Caco-2 (cell line): ENCODE data around the gene SLC9C2. TPM values are rescaled to one million over a fixed set of nuclear protein-coding genes. Genes with fewer than 3 reads are reported as not detected.
"Not testable (repeated sequence)": the region's sequence is repeated elsewhere in the genome, so short reads cannot be mapped to it uniquely, and the experiment has no call there.

Experiments
- BruUV-seq: library from RNA; stranded (reverse); fragments of 400-500 nt; replicated peaks from 2 replicates; lab custom pipeline; 2021; lab: Mats Ljungman, UMichigan
- CTCF ChIA-PET: fragments of 300-600 bp; sonication (Branson Sonifier 250); formaldehyde crosslinking; loops from one replicate; lab custom pipeline; 2022; ENCODE audit warnings: antibody characterized with exemption; lab: Charles Lee
- POLR2A ChIA-PET: fragments of 300-600 bp; sonication (Branson Sonifier 250); formaldehyde crosslinking; loops from one replicate; lab custom pipeline; 2022; ENCODE audit warnings: antibody characterized with exemption; lab: Charles Lee
- DNase-seq, 2 experiments: peaks; one replicate each; pipeline versions ENCODE4 v3.0.0 to v3.0.0-alpha.2; 2020 to 2022
- H3K27me3 ChIP-seq: replicated peaks from 2 replicates; pipeline ENCODE4 v1.6.0; 2011; ENCODE audit warnings: low read length; ENCODE audit not compliant: control insufficient read depth, insufficient read depth
- H3K36me3 ChIP-seq: 2 replicates; pipeline ENCODE4 v1.5.1; 2011; ENCODE audit warnings: low read length; ENCODE audit not compliant: control insufficient read depth, insufficient read depth
- H3K4me1 ChIP-seq: fragments of 250-450 bp; sonication (Bioruptor Pico); 2 replicates; pipeline ENCODE4 v1.5.1; 2020; ENCODE audit warnings: mild to moderate bottlenecking
- H3K4me3 ChIP-seq: 2 replicates; pipeline ENCODE4 v1.5.1; 2011; ENCODE audit warnings: low read depth, mild to moderate bottlenecking, control low read depth, low read length
- H3K9me3 ChIP-seq: fragments of 250-450 bp; sonication (Bioruptor Pico); 2 replicates; pipeline ENCODE4 v1.5.1; 2020; ENCODE audit warnings: mild to moderate bottlenecking, moderate library complexity
- H3K27ac Mint-ChIP-seq: one replicate; pipeline ENCODE4 v1.8.0; 2022; ENCODE audit warnings: mixed read lengths; ENCODE audit not compliant: unreplicated experiment
- H3K27me3 Mint-ChIP-seq: one replicate; pipeline ENCODE4 v1.8.0; 2022; ENCODE audit warnings: mixed read lengths; ENCODE audit not compliant: insufficient read depth, unreplicated experiment
- H3K36me3 Mint-ChIP-seq: one replicate; pipeline ENCODE4 v1.8.0; 2022; ENCODE audit warnings: mild to moderate bottlenecking, mixed read lengths; ENCODE audit not compliant: insufficient read depth, unreplicated experiment
- H3K4me1 Mint-ChIP-seq: one replicate; pipeline ENCODE4 v1.8.0; 2022; ENCODE audit warnings: low read depth, mixed read lengths; ENCODE audit not compliant: unreplicated experiment
- H3K4me3 Mint-ChIP-seq: one replicate; pipeline ENCODE4 v1.8.0; 2022; ENCODE audit warnings: mild to moderate bottlenecking, moderate library complexity, mixed read lengths; ENCODE audit not compliant: unreplicated experiment
- H3K9me3 Mint-ChIP-seq: one replicate; pipeline ENCODE4 v1.8.0; 2022; ENCODE audit warnings: mixed read lengths; ENCODE audit not compliant: unreplicated experiment
- CTCF ChIP-seq, 2 experiments: fragments of 200-600 bp in 1 of 2; IDR thresholded peaks; 1 replicate in 1 of 2; 2 replicates in 1 of 2; pipeline versions ENCODE4 v1.5.1 to v1.8.0; 2011 to 2022; ENCODE audit warnings: antibody characterized with exemption in 1 of 2, control low read depth in 1 of 2, inconsistent platforms in 1 of 2, low read depth in 1 of 2, low read length in 1 of 2, mild to moderate bottlenecking in 1 of 2, moderate library complexity in 1 of 2; ENCODE audit not compliant: insufficient read depth in 1 of 2, severe bottlenecking in 1 of 2, unreplicated experiment in 1 of 2
- intact Hi-C: fragments of 100-400 bp; cut with micrococcal nuclease; formaldehyde crosslinking; loops from one replicate; pipeline ENCODE4 v1.10.0; 2022; ENCODE audit not compliant: unreplicated experiment
- total RNA-seq: library from RNA; stranded (reverse); gene quantifications from 2 replicates; pipeline ENCODE4 v1.2.3, GENCODE V29; 2022

SLC9C2 gene
- total RNA-seq, 1 experiment from 2014 or later, result not detected

- no peaks in the 10 kb centered on the region for H3K36me3 ChIP-seq
- H3K27ac Mint-ChIP-seq, result no peak overlapping the region
- TF ChIP-seq CTCF (IDR thresholded peaks at IDR 0.05; ENCODE audit: insufficient read depth in 1 of 2, low read depth in 1 of 2, low read length in 1 of 2, severe bottlenecking in 1 of 2, unreplicated experiment in 1 of 2), result no peak
- DNase-seq, result no peak
- H3K36me3 Mint-ChIP-seq, result peaks cover 5% of the 10 kb centered on the region
- no TSS peak for BruUV-seq
- no peaks in the 10 kb centered on the region; the same call in 1 of the 2 replicates for H3K27me3 ChIP-seq
- ChIA-PET CTCF (no interaction called here), POLR2A (interaction anchor here (0.5 kb wide), 1 partner anchor 442 kb away, joined by 4 read pairs; no protein-coding TSS in a partner anchor)
- peaks cover 10% of the 10 kb centered on the region for H3K9me3 Mint-ChIP-seq
- H3K4me1 ChIP-seq, result no peaks in the 10 kb centered on the region
- H3K27me3 Mint-ChIP-seq, result no peaks in the 10 kb centered on the region
- peaks cover 12% of the 10 kb centered on the region; the same call in 1 of the 2 replicates for H3K9me3 ChIP-seq
- no peak overlapping the region for H3K4me3 ChIP-seq
- intact Hi-C loops, result no loop called here
- H3K4me1 Mint-ChIP-seq, result no peaks in the 10 kb centered on the region
- H3K4me3 Mint-ChIP-seq, result no peak overlapping the region
Measured at GRCh38 chr1:173499729-173500128, 103.1 kb downstream of the SLC9C2 start.

GRCh38 chr1:173496757-173497320, 106.0 kb downstream of the SLC9C2 start:
- no peak for TF ChIP-seq CTCF (IDR thresholded peaks at IDR 0.05; ENCODE audit: insufficient read depth in 1 of 2, low read depth in 1 of 2, low read length in 1 of 2, severe bottlenecking in 1 of 2, unreplicated experiment in 1 of 2)
- Mint-ChIP-seq H3K4me1 (no peaks in the 10 kb centered on the region), H3K27me3 (no peaks in the 10 kb centered on the region), H3K36me3 (peaks cover 11% of the 10 kb centered on the region), H3K4me3 (no peak overlapping the region), H3K9me3 (peaks cover 19% of the 10 kb centered on the region), H3K27ac (no peak overlapping the region)
- CTCF ChIA-PET, result no interaction called here
- POLR2A ChIA-PET, result no interaction called here
- Histone ChIP-seq H3K27me3 (no peaks in the 10 kb centered on the region), H3K9me3 (peaks cover 18% of the 10 kb centered on the region), H3K4me1 (no peaks in the 10 kb centered on the region), H3K36me3 (no peaks in the 10 kb centered on the region), H3K4me3 (no peak overlapping the region)
- BruUV-seq, result no TSS peak
- intact Hi-C loops, result no loop called here
- DNase-seq, result no peak

- Histone ChIP-seq H3K27me3 (no peaks in the 10 kb centered on the region), H3K36me3 (no peaks in the 10 kb centered on the region), H3K4me1 (no peaks in the 10 kb centered on the region), H3K9me3 (peaks cover 18% of the 10 kb centered on the region), H3K4me3 (no peak overlapping the region)
- BruUV-seq, result no TSS peak
- POLR2A ChIA-PET, result no interaction called here
- Mint-ChIP-seq H3K27me3 (no peaks in the 10 kb centered on the region), H3K4me1 (no peaks in the 10 kb centered on the region), H3K27ac (no peak overlapping the region), H3K9me3 (peaks cover 19% of the 10 kb centered on the region), H3K4me3 (no peak overlapping the region), H3K36me3 (peaks cover 11% of the 10 kb centered on the region)
- CTCF ChIA-PET, result no interaction called here
- DNase-seq, result no peak
- TF ChIP-seq CTCF (IDR thresholded peaks at IDR 0.05; ENCODE audit: insufficient read depth in 1 of 2, low read depth in 1 of 2, low read length in 1 of 2, severe bottlenecking in 1 of 2, unreplicated experiment in 1 of 2), result no peak
- intact Hi-C loops, result no loop called here
Measured at GRCh38 chr1:173495609-173496267, 107.1 kb downstream of the SLC9C2 start.

- Histone ChIP-seq H3K9me3 (peaks cover 16% of the 10 kb centered on the region), H3K4me1 (peaks cover 16% of the 10 kb centered on the region)
- H3K4me3 Mint-ChIP-seq, POLR2A ChIA-PET, H3K4me3 ChIP-seq, H3K36me3 ChIP-seq, H3K27me3 ChIP-seq, H3K27me3 Mint-ChIP-seq, H3K4me1 Mint-ChIP-seq, H3K27ac Mint-ChIP-seq, BruUV-seq, DNase-seq, CTCF ChIA-PET, intact Hi-C loops: not testable (repeated sequence)
- Mint-ChIP-seq H3K36me3 (peaks cover 36% of the 10 kb centered on the region), H3K9me3 (peaks cover 19% of the 10 kb centered on the region)
Measured at GRCh38 chr1:173493125-173493524, 109.7 kb downstream of the SLC9C2 start.
